SK-N-SH (cell line): ENCODE data around the gene SLC6A11. TPM values are rescaled to one million over a fixed set of nuclear protein-coding genes. Genes with fewer than 3 reads are reported as not detected.

Source experiments
- CTCF ChIA-PET: fragments of 300-600, 350-600 bp; formaldehyde crosslinking; extraction: SDS; loops from one replicate; lab custom pipeline; 2021; lab: Yijun Ruan, JAX
- POLR2A ChIA-PET: fragments of 350-600 bp; sonication (Branson Sonifier 250); formaldehyde crosslinking; extraction: SDS; loops from one replicate; lab custom pipeline; 2020; ENCODE audit warnings: antibody characterized with exemption, inconsistent platforms; lab: Yijun Ruan, JAX
- DNase-seq: peaks from one replicate; pipeline ENCODE4 v3.0.0; 2012
- H2AFZ ChIP-seq: fragments of 200-600 bp; sonication (generic); 2 replicates; pipeline ENCODE4 v1.8.1; 2016; ENCODE audit warnings: antibody characterized with exemption, mild to moderate bottlenecking, low read depth
- H3F3A ChIP-seq: fragments of 200-600 bp; sonication (generic); replicated peaks from 2 replicates; pipeline ENCODE3; 2016; ENCODE audit warnings: antibody characterized with exemption, mild to moderate bottlenecking; ENCODE audit not compliant: insufficient read depth
- H3K27ac ChIP-seq, 2 experiments: fragments of 200-500 bp in 1 of 2; fragments of 200-600 bp in 1 of 2; sonication (Bioruptor generic) in 1 of 2; sonication (generic), shearing (Covaris generic) in 1 of 2; 2 replicates each; pipeline versions ENCODE4 v1.5.1 to v1.6.1; 2014 to 2016; ENCODE audit warnings: low read depth in 2 of 2, inconsistent platforms in 1 of 2, low read length in 1 of 2, mild to moderate bottlenecking in 1 of 2, mixed read lengths in 1 of 2
- H3K27me3 ChIP-seq: fragments of 200-600 bp; sonication (generic), shearing (Covaris generic); 2 replicates; pipeline ENCODE4 v1.6.1; 2016; ENCODE audit warnings: mixed run types; ENCODE audit not compliant: insufficient read depth
- H3K36me3 ChIP-seq, 2 experiments: fragments of 200-500 bp in 1 of 2; fragments of 200-600 bp in 1 of 2; sonication (Bioruptor generic) in 1 of 2; sonication (generic) in 1 of 2; replicated peaks in 1 of 2; 2 replicates each; pipeline versions ENCODE3 to v1.5.1; 2014 to 2016; ENCODE audit warnings: low read length in 1 of 2, mild to moderate bottlenecking in 1 of 2; ENCODE audit not compliant: insufficient read depth in 2 of 2, control insufficient read depth in 1 of 2
- H3K4me1 ChIP-seq, 2 experiments: fragments of 200-500 bp in 1 of 2; fragments of 200-600 bp in 1 of 2; sonication (Bioruptor generic) in 1 of 2; sonication (generic), shearing (Covaris generic) in 1 of 2; 2 replicates each; pipeline versions ENCODE4 v1.5.1 to v1.6.1; 2014 to 2016; ENCODE audit warnings: low read depth in 1 of 2, low read length in 1 of 2, mixed run types in 1 of 2; ENCODE audit not compliant: insufficient read depth in 2 of 2, control insufficient read depth in 1 of 2
- H3K4me2 ChIP-seq: fragments of 200-600 bp; sonication (generic), shearing (Covaris generic); 2 replicates; pipeline ENCODE4 v1.6.1; 2017; ENCODE audit warnings: mixed run types
- H3K4me3 ChIP-seq, 2 experiments: fragments of 200-500 bp in 1 of 2; fragments of 200-600 bp in 1 of 2; sonication (Bioruptor generic) in 1 of 2; sonication (generic), shearing (Covaris generic) in 1 of 2; 2 replicates each; pipeline versions ENCODE4 v1.5.1 to v1.8.1; 2014 to 2016; ENCODE audit warnings: low read depth in 2 of 2, inconsistent platforms in 1 of 2, low read length in 1 of 2, mild to moderate bottlenecking in 1 of 2, mixed read lengths in 1 of 2, moderate library complexity in 1 of 2
- H3K79me2 ChIP-seq: fragments of 200-600 bp; sonication (generic); 2 replicates; pipeline ENCODE4 v1.8.1; 2017; ENCODE audit warnings: mild to moderate bottlenecking; ENCODE audit not compliant: insufficient read depth
- H3K9ac ChIP-seq: fragments of 200-600 bp; sonication (generic); 2 replicates; pipeline ENCODE4 v1.6.1; 2017; ENCODE audit warnings: mixed run types
- H3K9me2 ChIP-seq: fragments of 200-600 bp; sonication (generic); 2 replicates; pipeline ENCODE4 v1.6.1; 2017; ENCODE audit warnings: mixed run types
- H3K9me3 ChIP-seq: fragments of 200-600 bp; sonication (generic); 2 replicates; pipeline ENCODE4 v1.6.1; 2017; ENCODE audit warnings: mixed run types, mild to moderate bottlenecking, moderate library complexity
- H4K20me1 ChIP-seq: fragments of 200-600 bp; sonication (generic); 2 replicates; pipeline ENCODE4 v1.6.1; 2017; ENCODE audit warnings: mild to moderate bottlenecking, mixed run types; ENCODE audit not compliant: insufficient read depth
- ELF1 ChIP-seq: IDR thresholded peaks from 2 replicates; pipeline ENCODE4 v1.4.0; 2012
- FOSL2 ChIP-seq: IDR thresholded peaks from 2 replicates; pipeline ENCODE4 v1.4.0; 2012; ENCODE audit warnings: low read depth, mild to moderate bottlenecking, moderate library complexity, borderline replicate concordance
- FOXJ3 ChIP-seq: sonication (generic); formaldehyde crosslinking; IDR thresholded peaks from 2 replicates; pipeline ENCODE4 v1.5.1; 2020; ENCODE audit warnings: mild to moderate bottlenecking, missing genetic modification reagents
- FOXM1 ChIP-seq: IDR thresholded peaks from 2 replicates; pipeline ENCODE4 v1.4.0; 2012; ENCODE audit warnings: low read depth, mild to moderate bottlenecking
- GABPA ChIP-seq: IDR thresholded peaks from 2 replicates; pipeline ENCODE4 v1.4.0; 2012; ENCODE audit warnings: low read depth, mild to moderate bottlenecking
- GATA2 ChIP-seq: sonication (generic); formaldehyde crosslinking; IDR thresholded peaks from 2 replicates; pipeline ENCODE4 v1.5.0; 2020; ENCODE audit warnings: mild to moderate bottlenecking, missing genetic modification reagents
- JUND ChIP-seq: IDR thresholded peaks from 2 replicates; pipeline ENCODE4 v1.4.0; 2012
- MEF2A ChIP-seq: IDR thresholded peaks from 2 replicates; pipeline ENCODE4 v1.4.0; 2012; ENCODE audit warnings: low read depth, borderline replicate concordance
- MXI1 ChIP-seq: IDR thresholded peaks from 2 replicates; pipeline ENCODE4 v1.6.1; 2012; ENCODE audit warnings: mild to moderate bottlenecking, low read depth, low read length, improper control_type of control experiment
- NRF1 ChIP-seq: IDR thresholded peaks from 2 replicates; pipeline ENCODE4 v1.6.1; 2012; ENCODE audit warnings: low read depth, mild to moderate bottlenecking, low read length
- POLR2AphosphoS5 ChIP-seq: IDR thresholded peaks from 2 replicates; pipeline ENCODE4 v1.6.1; 2012; ENCODE audit warnings: low read depth, low read length
- RCOR1 ChIP-seq: fragments of 150-350 bp; IDR thresholded peaks from 2 replicates; pipeline ENCODE4 v1.6.1; 2017; ENCODE audit warnings: antibody characterized with exemption, low read length
- RXRA ChIP-seq: IDR thresholded peaks from 2 replicates; pipeline ENCODE4 v1.4.0; 2012; ENCODE audit warnings: low read depth, mild to moderate bottlenecking, borderline replicate concordance
- SIN3A ChIP-seq: IDR thresholded peaks from 2 replicates; pipeline ENCODE4 v1.6.1; 2012; ENCODE audit warnings: low read depth, mild to moderate bottlenecking, low read length, moderate library complexity, borderline replicate concordance
- TCF12 ChIP-seq: IDR thresholded peaks from 2 replicates; pipeline ENCODE4 v1.4.0; 2012
- TEAD4 ChIP-seq: IDR thresholded peaks from 2 replicates; pipeline ENCODE4 v1.4.0; 2012; ENCODE audit warnings: mild to moderate bottlenecking, borderline replicate concordance; ENCODE audit not compliant: insufficient read depth
- YY1 ChIP-seq: IDR thresholded peaks from 2 replicates; pipeline ENCODE4 v1.4.0; 2012; ENCODE audit warnings: low read depth, mild to moderate bottlenecking
- WGBS: methylation state at CpG from one replicate; pipeline ENCODE4 v1.1.6; 2017; ENCODE audit warnings: low lambda C conversion rate; 5-methylcytosine and 5-hydroxymethylcytosine counted together
- polyA plus RNA-seq, 3 experiments: library from polyadenylated mRNA; depleted of rRNA; stranded (reverse); fragments of >200 nt; gene quantifications; 2 replicates each; pipeline ENCODE4 v1.2.3, GENCODE V29; 2012
- TF ChIP-seq, protein P1 (sequence below): IDR thresholded peaks from 2 replicates; pipeline ENCODE4 v1.4.0; 2012; ENCODE audit warnings: low read depth, borderline replicate concordance
- TF ChIP-seq, protein P2 (sequence below): IDR thresholded peaks from 2 replicates; pipeline ENCODE4 v1.4.0; 2012; ENCODE audit warnings: low read depth, borderline replicate concordance
- TF ChIP-seq, protein P3 (sequence below): IDR thresholded peaks from 2 replicates; pipeline ENCODE4; 2012
- TF ChIP-seq, protein P4 (sequence below): IDR thresholded peaks from 2 replicates; pipeline ENCODE4 v1.6.1; 2012; ENCODE audit warnings: mild to moderate bottlenecking, low read depth, low read length, moderate library complexity

The SLC6A11 gene
- polyA plus RNA-seq, 1 of the 3 experiments (the other 2 are of a cell fraction): 0.03 TPM

DNA sequence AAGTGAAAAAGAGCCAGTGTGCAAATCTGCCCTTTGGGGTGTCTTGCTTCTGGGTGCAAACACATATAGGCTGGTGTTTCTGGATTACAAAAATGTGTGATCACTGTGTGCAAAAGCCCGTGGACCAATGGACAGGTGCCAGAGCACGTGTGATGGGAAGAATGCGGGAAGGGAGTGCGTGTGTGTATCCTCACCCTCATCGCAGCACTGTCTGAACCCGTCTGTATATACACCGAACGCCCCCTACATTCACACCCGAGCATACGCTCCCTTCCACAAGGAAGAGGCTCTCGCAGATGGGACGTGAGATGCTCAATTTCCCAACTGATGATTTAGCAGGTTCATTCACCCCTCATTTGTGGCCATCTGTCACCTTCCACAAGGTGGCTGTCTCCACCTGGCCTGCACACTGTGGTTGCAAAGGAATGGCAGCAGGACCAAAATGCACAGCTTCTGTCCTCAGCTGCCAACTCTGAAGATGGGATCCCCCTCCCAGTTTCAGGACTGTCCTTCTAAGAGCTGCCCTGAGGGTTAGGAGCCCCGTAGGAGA, 157.1 kb downstream of the SLC6A11 start:
- ChIA-PET POLR2A (no interaction called here), CTCF (interaction anchor here (1.7 to 3.0 kb wide), 3 partner anchors 10 to 87 kb away, joined by 4 to 12 read pairs (median 9); no protein-coding TSS in a partner anchor)
- TF ChIP-seq FOXM1 (no peak), RXRA (no peak), RCOR1 (no peak), YY1 (no peak), FOSL2 (no peak), ELF1 (no peak), GABPA (no peak), MEF2A (no peak), NRF1 (no peak), TCF12 (no peak)
- TF ChIP-seq, protein P1, sequence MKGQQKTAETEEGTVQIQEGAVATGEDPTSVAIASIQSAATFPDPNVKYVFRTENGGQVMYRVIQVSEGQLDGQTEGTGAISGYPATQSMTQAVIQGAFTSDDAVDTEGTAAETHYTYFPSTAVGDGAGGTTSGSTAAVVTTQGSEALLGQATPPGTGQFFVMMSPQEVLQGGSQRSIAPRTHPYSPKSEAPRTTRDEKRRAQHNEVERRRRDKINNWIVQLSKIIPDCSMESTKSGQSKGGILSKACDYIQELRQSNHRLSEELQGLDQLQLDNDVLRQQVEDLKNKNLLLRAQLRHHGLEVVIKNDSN: no peak
- TF ChIP-seq, protein P2, sequence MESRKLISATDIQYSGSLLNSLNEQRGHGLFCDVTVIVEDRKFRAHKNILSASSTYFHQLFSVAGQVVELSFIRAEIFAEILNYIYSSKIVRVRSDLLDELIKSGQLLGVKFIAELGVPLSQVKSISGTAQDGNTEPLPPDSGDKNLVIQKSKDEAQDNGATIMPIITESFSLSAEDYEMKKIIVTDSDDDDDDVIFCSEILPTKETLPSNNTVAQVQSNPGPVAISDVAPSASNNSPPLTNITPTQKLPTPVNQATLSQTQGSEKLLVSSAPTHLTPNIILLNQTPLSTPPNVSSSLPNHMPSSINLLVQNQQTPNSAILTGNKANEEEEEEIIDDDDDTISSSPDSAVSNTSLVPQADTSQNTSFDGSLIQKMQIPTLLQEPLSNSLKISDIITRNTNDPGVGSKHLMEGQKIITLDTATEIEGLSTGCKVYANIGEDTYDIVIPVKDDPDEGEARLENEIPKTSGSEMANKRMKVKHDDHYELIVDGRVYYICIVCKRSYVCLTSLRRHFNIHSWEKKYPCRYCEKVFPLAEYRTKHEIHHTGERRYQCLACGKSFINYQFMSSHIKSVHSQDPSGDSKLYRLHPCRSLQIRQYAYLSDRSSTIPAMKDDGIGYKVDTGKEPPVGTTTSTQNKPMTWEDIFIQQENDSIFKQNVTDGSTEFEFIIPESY: no peak
- no peak overlapping the region for H3K4me3 ChIP-seq
- no peaks in the 10 kb centered on the region for H3F3A ChIP-seq
- no peaks in the 10 kb centered on the region for H4K20me1 ChIP-seq
- H3K9me3 ChIP-seq: no peaks in the 10 kb centered on the region
- H3K9ac ChIP-seq: no peak overlapping the region
- no peaks in the 10 kb centered on the region for H3K79me2 ChIP-seq
- peaks cover 0 to 5% of the 10 kb centered on the region in 2 experiments; a peak in 1 of 4 replicates for H3K4me1 ChIP-seq
- no peaks in the 10 kb centered on the region for H3K36me3 ChIP-seq
- no peak for DNase-seq
- no peak overlapping the region for H3K4me2 ChIP-seq
- WGBS: 66% methylated on average over 13 of the region's 13 CpGs
- no peaks in the 10 kb centered on the region for H3K27me3 ChIP-seq
- H3K27ac ChIP-seq: no peak overlapping the region
- H2AFZ ChIP-seq: no peak overlapping the region
- H3K9me2 ChIP-seq: no peaks in the 10 kb centered on the region

DNA sequence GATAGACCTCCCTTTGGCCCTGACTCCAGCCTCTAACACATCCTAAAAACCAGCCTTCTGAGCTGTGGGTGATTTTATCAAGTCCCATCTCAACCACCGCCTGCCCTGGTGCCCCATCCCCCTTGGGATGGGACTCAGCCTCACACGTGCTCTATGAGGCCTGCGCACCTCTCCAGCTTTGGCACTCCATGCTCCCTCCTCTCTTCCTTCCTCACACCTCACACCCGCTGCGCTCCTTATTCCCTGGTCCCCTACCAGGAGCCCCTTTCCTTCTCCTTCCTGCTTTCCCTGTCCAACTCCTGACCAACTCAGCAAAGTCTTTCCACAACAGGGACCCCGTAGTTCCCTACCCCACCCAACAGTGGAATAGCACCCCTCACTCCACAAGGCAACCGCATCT, 158.1 kb downstream of the SLC6A11 start:
- Histone ChIP-seq H3K4me2 (no peak overlapping the region), H3K9me3 (no peaks in the 10 kb centered on the region), H2AFZ (no peak overlapping the region), H4K20me1 (no peaks in the 10 kb centered on the region), H3K9ac (no peak overlapping the region), H3K79me2 (no peaks in the 10 kb centered on the region), H3K9me2 (no peaks in the 10 kb centered on the region), H3K27me3 (no peaks in the 10 kb centered on the region), H3K4me3 (no peak overlapping the region), H3K27ac (no peak overlapping the region), H3F3A (no peaks in the 10 kb centered on the region), H3K4me1 (no peaks in the 10 kb centered on the region), H3K36me3 (no peaks in the 10 kb centered on the region)
- no peak for DNase-seq
- CTCF ChIA-PET: interaction anchor here (0.7 to 3.0 kb wide), 4 partner anchors 9 to 86 kb away, joined by 3 to 12 read pairs (median 6); no protein-coding TSS in a partner anchor
- 55% methylated on average over 7 of the region's 7 CpGs for WGBS
- POLR2A ChIA-PET: no interaction called here
- TF ChIP-seq RXRA: no peak
- TF ChIP-seq, protein P3, sequence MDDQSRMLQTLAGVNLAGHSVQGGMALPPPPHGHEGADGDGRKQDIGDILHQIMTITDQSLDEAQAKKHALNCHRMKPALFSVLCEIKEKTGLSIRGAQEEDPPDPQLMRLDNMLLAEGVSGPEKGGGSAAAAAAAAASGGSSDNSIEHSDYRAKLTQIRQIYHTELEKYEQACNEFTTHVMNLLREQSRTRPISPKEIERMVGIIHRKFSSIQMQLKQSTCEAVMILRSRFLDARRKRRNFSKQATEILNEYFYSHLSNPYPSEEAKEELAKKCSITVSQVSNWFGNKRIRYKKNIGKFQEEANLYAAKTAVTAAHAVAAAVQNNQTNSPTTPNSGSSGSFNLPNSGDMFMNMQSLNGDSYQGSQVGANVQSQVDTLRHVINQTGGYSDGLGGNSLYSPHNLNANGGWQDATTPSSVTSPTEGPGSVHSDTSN: no peak
- no peak for TF ChIP-seq GATA2
- TF ChIP-seq FOSL2: no peak
- no peak for TF ChIP-seq NRF1
- TF ChIP-seq FOXM1: no peak
- no peak for TF ChIP-seq TEAD4
- no peak for TF ChIP-seq FOXJ3 (CRISPR knock-in tag)
- TF ChIP-seq MXI1: no peak
- TF ChIP-seq MEF2A: no peak
- no peak for TF ChIP-seq JUND
- no peak for TF ChIP-seq SIN3A
- TF ChIP-seq POLR2AphosphoS5: no peak
- TF ChIP-seq RCOR1: no peak
- TF ChIP-seq, protein P4, sequence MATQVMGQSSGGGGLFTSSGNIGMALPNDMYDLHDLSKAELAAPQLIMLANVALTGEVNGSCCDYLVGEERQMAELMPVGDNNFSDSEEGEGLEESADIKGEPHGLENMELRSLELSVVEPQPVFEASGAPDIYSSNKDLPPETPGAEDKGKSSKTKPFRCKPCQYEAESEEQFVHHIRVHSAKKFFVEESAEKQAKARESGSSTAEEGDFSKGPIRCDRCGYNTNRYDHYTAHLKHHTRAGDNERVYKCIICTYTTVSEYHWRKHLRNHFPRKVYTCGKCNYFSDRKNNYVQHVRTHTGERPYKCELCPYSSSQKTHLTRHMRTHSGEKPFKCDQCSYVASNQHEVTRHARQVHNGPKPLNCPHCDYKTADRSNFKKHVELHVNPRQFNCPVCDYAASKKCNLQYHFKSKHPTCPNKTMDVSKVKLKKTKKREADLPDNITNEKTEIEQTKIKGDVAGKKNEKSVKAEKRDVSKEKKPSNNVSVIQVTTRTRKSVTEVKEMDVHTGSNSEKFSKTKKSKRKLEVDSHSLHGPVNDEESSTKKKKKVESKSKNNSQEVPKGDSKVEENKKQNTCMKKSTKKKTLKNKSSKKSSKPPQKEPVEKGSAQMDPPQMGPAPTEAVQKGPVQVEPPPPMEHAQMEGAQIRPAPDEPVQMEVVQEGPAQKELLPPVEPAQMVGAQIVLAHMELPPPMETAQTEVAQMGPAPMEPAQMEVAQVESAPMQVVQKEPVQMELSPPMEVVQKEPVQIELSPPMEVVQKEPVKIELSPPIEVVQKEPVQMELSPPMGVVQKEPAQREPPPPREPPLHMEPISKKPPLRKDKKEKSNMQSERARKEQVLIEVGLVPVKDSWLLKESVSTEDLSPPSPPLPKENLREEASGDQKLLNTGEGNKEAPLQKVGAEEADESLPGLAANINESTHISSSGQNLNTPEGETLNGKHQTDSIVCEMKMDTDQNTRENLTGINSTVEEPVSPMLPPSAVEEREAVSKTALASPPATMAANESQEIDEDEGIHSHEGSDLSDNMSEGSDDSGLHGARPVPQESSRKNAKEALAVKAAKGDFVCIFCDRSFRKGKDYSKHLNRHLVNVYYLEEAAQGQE: no peak
- TF ChIP-seq GABPA: no peak
